NOMO-1 (cell line): ENCODE data around the gene LYRM7.
A peak's percentile ranks its signal among the peaks of the same experiment; 100 is the strongest.
"Not testable (repeated sequence)": the region's sequence is repeated elsewhere in the genome, so short reads cannot be mapped to it uniquely, and the experiment has no call there.

Experiments
- DNase-seq, 2 experiments: peaks; one replicate each; lab custom pipeline; 2025; ENCODE audit not compliant: unreplicated experiment in 2 of 2; lab: John Stamatoyannopoulos, UW

Gene LYRM7

DNA sequence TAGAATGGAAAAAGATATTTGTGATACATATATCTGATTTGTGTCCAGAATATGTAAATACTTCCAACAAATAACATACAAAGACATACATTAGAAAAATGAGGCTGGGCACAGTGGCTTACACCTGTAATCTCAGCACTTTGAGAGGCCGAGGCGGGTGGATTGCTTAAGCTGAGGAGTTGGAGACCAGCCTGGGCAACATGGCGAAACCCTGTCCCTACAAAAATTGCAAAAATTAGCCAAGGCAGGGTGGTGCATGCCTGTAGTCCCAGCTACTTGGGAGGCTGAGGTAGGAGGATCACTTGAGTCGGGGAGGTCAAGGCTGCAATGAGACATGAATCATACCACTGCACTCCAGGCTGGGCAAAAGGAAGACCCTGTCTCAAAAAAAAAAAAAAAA, 47.0 kb downstream of the LYRM7 start:
- no peak for DNase-seq

DNA sequence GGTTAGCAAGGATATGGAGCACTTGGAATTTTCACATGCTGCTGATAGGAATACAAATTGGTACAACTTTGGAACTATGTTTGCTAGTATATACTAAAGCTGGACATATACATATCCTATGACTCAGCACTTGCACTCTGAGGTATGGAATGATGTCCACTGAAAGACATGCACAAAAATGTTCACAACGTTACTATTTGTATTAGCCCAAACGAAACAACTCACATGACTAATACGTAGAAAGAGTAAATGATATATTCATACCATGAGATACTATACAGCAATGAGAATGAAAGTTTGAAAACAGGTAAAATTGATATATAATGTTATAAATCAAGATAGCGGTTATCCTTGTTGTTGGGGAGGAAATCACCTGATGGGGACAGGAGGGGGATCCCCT, 47.6 kb downstream of the LYRM7 start:
- no peak for DNase-seq

DNA sequence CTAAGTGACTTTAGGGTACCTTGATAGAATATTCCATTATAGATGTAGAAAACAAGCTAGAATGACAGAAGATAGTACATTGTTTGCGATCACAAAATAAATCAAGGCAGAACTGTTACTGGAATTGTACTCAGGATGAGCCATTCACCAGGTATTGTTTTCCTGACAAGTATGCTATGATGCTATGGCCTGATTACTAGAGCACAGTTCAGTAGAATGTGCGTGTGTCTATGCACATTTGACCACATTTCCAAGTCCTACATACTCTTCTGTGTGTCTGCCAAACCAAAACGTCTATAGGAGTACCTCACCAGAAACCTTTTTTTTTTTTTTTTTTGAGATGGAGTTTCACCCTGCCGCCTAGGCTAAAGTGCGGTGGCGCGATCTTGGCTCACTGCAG, 49.8 kb downstream of the LYRM7 start:
- DNase-seq = no peak

DNA sequence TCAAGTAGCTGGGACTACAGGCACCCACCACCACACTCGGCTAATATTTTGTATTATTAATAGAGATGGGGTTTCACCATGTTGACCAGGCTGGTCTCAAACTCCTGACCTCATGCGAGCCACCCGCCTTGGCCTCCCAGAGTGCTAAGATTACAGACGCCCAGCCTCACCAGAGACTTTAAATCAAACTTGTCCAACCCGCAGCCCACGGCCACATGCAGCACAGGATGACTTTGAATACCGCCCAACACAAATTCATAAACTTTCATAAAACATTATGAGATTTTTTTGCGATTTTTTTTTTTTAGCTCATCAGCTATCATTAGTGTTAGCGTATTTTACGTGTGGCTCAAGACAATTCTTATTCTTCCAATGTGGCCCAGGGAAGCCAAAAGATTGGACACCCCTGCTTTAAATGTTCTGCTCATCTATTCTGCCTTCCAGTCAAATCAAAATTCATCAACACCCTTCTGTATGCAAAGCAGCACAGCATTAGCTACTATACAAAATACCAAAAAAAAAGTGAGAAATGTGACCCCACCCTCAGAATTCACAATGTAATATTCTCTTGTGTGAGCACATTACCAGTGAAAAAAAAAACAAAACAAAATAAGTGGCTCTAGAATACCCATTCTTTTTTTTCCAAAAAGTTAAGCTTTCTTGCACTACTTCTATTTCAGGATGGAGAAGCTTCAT, 50.4 kb downstream of the LYRM7 start:
- no peak for DNase-seq

DNA sequence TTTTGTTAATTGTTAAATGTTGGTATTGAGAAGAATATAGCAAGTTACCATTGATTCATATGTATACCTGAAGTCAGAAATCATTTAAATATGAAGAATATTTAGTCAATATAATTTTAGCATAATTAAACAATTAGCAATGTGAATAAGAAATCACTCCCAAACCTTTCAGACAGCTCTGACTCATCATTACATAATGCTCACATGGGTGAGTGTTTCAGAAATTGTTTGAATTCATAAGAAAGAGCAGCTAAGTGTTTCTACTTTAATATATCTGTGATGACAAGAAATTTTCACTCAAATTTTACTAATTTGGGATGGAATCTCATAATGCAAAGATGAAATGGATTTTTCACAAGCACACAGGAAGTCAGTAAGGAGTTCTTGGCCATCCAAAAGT, 51.1 kb downstream of the LYRM7 start:
- peak; percentile 6 to 68 for DNase-seq

DNA sequence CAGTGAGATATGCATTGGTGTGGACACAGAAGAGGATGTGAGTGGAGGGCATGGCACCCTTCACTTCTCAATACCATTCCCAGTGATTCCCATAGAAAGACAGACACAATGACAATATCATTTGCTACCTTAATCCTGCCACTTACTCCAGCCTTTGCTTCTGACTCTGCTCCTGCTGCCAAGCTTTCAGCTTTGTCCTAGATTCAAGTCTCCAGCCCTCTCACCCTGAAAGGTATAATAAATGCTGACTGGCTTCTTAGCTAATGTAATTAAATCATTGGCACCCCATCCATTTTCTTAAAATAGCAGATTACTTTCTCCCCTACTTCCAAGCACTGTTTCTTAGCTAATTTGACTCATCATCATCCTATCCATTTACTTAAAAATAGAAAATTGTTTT, 52.0 kb downstream of the LYRM7 start:
- no peak for DNase-seq

DNA sequence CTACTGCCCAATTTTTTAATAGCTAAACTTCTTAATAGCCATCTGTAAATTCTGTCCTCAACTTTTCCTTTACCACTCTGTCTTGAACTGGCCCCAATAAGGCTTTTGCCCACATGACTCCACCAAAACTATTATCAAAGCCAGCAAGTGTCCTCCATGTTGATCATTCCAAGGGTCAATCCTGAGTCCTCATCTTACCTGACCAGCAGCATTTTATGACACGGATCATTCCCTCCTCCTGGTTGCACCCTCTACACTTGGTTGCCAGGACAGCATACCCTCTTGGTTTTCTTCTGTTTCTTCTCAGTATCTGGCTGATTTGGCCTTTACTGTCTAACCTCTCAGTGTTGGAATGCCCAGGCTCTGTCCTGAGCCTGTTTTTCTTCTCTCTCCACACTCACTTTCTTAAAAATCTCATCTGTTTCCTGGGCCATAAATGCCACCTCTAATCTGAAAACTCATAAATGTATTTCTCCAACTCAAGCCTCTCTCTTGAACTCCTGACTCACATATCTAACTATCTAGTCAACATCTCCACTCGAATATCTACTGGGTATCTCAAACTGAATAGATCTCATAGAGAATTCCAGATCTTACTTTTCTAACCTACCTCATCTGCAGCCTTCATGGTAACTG, 53.1 kb downstream of the LYRM7 start:
- DNase-seq = no peak

DNA sequence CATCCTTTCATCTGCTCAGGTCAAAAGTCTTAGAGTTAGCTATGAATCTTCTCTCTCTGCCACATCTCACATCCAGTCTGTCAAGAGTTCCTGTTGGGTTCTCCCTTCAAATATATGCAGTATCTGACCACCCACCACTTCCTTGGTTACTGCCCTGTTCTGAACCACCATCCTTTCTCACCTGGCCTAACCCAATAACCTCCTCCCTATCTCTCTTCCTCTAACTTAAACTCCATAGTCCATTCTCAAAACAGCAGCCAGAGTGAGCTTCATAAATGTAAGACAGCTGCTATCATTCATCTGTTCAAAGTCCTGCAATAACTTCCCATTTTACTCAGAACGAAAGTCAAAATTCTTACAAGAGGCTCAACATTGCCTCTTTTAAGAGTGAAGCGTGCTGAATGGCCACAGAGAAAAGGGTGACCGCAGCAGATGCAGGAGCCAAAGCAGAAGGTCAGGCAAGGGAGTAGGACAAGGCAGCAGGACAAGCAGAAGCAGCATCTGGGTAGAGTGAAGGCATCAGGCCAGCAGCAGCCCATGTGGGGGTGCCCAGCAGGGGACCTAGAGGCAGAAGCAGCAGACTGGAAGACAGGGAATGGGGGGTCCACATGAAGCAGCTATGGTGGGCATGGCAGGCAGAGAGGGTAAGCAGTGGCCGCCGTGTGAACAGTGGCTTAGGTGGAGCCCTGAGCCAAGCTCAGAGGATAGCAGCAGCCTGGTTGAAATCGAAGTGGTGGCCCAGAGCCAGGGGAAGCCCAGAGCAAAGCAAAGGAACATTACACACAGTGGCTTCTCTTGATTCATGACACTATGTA, 53.9 kb downstream of the LYRM7 start:
- peak; percentile 63 to 96 for DNase-seq

DNA sequence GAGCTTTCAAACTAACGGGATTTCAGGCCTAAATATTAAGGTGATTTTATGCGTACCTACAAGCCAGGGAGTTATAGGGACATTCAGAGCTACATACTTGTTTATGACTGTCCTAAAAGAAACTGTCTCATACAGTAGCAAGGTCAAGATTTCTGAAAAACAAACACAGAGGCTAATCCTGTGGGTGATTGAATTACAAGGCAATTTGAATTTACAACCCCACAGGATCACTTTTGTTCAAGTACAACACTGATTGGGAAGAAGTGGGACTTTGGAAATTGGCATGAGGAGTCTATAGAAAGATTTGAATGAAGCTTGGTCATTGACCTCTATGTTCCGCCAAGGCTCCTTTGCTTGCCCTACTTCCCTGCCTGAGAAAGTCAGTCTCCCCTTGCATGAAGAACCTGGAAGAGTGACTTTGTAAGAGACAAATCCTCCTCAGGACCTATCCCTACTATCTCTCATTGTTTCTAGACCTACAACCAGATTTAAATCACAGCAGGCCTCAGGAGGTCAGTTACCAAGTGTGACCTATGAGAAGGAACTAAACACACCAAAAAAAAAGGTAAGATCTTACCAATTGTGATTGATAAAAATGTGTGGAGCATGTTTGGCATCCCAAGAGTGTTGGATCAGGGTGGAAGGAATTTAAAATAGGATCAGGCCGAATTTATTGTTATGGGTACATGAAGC, 54.7 kb downstream of the LYRM7 start:
- no peak for DNase-seq

DNA sequence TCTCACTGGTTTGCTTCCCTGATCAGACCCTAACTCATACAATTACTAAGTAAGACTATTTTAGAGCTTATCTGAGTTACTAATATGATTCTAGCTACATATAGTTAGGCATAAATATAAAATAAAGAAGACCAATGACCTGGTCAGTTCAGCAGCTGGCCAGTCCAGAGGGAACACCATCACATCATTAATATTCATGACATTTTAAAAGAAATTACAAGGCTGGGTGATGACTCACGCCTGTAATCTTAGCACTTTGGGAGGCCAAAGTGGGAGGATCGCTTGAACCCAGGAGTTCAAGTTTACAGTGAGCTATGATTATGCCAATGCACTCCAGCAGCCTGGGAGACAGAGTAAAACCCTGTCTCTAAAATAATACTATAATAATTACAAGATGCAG, 56.2 kb downstream of the LYRM7 start:
- DNase-seq = no peak

DNA sequence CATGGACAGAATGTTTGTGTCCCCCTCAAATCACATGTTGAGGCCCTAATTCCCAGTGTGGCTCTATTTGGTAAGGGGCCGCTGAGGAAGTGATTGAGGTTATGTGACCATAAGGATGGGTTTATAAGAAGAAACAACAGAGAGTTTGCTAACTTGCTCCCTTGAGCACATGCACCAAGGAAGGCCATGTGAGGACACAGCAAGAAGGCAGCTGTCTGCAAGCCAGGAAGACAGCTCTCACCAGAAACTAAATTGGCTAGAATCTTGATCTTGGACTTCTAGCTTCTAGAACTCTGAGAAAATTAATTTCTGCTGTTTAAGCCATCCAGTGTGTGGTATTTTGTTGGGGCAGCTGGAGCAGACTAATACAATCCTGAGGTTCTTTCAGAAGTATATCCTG, 57.9 kb downstream of the LYRM7 start:
- DNase-seq = no peak

DNA sequence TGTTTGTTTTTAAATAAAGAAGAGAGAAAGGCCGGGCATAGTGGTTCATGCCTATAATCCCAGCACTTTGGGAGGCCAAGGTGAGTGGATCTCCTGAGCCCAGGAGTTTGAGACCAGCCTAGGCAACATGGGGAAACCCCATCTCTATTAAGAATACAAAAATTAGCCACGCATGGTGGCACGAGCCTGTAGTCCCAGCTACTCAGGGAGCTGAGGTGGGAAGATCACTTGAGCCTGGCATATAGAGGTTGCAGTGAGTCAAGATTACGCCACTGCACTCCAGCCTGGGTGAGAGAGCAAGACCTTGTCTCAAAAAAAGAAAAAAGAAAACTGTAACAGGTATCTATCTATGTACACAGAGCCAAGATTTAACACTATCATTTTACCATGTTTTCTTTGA, 58.9 kb downstream of the LYRM7 start:
- DNase-seq = no peak

DNA sequence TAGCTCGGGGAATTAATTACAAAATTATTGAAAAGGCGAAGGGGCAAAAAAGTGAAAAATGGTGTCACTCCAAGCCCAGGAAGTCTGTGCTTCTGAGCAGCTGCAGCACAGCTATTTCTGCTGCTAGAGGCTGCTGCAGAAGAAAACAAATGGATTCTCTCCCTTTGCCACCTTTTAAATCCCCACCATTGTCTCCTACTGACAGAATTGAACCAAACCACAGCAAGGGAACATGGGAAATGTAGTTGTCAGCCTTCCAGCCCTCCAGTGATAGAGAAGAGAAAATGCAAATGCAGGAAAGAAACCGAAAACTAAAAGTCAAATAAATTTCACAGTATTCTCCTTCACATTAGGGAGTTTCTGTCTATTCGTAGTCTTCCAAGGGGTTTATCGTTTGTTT, 59.7 kb downstream of the LYRM7 start:
- DNase-seq = peak in 1 of 2 experiments; percentile 58

DNA sequence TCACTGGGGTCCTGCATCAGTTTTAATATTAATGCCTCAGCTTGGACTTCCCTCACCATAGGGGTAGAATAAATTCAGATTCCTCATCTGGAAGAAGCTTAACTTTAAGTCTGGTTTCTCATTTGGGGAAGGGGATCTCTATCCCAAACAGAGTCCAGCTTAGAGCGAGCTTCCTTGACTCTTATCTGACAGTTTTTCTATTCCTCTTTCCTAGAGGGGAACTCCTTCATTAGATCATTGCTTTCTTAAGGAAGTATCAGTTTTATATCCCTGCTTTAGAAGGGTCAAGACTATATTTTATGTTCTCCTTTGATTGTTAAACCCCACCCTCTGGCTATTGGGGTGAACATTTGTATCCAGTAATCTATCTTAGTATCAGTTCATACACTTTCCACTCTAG, 68.9 kb downstream of the LYRM7 start:
- no peak for DNase-seq

DNA sequence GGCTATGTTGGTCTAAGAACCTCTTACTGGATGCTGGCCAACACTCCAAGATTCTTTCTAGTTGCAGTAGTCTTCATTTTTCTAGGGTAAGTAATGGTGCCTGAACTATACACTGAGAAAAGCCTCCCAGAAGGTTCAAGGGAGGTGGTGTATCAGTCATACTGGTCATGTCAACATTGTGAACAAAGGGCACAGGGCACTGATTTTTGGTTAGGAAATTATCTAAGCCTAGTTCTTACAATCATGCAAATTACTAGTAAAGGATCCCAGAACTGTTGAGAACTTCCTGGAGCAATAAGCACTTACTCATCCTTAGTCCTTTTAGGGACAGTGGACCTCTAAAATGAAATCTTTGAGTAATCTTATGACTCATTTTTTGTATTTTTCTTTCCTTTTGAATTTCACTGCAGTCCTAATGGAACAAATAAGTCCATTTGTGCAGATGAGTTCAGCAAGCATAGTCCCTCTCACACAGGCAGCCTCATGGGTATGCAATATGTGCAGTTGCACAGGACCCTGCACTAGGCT, 72.0 kb downstream of the LYRM7 start:
- no peak for DNase-seq

DNA sequence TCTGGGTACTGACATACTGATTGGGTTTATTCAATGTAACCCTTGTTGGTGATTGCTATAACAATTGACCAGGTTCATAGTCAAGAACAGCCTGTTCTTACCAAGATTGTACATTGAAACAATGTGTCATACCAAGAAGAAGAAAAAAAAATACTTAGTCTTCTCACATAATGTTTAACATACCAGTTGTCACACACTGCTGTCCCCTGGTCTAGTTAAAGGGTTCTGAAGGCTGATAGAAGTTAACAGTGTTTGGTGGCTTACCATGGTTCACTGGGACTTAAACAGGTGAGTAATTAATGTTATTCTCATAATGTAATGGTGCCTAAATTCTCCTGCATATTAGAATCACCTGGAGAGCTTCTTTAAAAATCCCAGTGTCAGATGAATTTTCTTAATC, 74.6 kb downstream of the LYRM7 start:
- DNase-seq = no peak

DNA sequence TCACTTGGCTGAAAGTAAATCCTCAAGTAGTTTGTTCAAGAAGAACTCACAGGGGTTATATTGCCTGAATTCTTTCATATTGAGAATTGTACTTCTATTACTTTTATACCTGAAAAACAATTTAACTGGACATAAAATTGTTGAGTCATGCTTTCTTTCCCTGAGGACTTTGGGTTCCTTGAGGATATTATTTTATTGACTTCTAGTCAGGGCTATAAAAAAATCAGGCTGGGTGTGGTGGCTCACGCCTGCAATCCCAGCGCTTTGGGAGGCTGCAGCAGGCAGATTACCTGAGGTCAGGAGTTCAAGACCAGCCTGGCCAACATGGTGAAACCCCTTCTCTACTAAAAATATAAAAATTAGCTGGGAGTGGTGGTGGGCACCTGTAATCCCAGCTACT, 75.2 kb downstream of the LYRM7 start:
- DNase-seq = no peak

DNA sequence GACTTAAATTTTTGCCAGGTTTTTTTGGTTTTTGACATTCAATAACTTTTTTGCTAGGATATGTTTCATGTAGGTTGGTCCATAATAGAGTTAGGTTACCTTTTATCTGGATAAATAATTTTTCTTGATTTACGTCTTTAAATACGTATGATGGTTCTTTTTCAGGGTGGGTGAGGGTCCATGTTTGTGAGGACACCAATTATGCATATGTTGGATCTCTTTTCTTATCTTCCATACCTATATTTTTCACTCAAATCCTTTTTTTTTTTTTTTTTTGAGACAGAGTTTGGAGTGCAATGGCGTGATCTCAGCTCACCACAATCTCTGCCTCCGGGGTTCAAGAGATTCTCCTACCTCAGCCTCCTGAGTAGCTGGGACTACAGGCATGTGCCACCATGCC, 75.8 kb downstream of the LYRM7 start:
- no peak for DNase-seq

DNA sequence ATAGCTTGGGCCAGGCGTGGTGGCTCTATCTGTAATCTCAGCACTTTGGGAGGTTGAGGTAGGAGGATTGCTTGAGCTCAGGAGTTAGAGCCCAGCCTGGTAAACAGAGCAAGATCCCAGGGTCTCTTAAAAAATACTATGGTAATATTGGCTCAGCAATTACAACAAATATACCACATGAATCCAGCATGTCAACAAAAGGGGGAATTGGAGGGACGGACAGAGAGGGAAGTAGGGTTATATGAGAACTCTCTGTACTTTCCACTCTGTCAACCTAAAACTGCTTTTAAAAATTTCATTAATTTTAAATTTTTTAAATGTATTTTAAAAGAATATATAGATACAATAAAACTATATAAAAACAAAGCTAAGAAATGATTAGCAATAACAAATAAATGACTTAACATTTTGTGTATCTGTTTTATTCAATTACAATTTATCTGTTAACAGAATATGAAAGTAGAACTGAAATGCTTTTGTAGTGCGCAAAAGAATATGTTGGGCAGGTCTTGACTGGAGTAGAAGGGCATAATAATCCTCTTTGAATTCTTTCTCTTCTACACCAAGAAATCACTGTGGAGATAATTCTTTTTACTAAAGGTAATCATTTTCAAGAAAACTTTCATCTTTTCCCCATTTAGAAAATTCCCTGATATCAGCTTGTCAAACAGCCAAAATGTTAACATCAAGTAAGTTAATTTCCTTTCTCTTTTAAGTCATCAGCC, 80.2 kb downstream of the LYRM7 start:
- DNase-seq = no peak

DNA sequence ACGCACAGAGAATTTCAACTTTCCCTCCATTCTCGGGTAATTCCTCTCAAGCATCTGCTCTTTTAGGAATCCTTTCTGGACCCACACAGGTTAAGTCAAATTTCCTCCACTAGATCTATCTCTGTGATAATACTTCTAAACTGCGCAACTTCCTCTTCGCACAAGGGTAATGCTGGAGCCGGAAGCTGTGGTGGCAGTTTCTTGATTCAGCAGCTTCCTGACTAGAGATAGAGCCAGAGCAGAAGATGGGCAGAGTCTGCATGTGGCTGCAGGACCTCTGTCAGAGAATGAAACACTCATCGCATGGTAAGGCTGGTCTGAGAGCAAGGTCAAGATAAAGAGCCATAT, 82.1 kb downstream of the LYRM7 start:
- DNase-seq = peak; percentile 90 to 98

DNA sequence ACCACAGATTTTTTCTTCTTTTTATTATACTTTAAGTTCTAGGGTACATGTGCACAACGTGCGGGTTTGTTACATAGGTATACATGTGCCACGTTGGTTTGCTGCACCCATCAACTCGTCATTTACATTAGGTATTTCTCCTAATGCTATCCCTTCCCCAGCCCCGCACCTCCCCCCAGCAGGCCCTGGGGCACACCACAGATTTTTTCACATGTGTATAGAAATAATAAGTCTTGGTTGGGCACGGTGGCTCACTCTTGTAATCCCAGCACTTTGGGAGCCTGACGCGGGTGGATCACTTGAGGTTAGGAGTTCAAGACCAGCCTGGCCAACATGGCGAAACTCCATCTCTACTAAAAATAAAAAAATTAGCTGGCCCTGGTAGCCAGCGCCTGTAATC, 83.3 kb downstream of the LYRM7 start:
- not testable (repeated sequence) for DNase-seq
